ENCODE results near the gene TMEM54. TPM values are rescaled to one million over a fixed set of nuclear protein-coding genes. Genes with fewer than 3 reads are reported as not detected.

Gene TMEM54
- total RNA-seq, 1 experiment from 2014 or later: 61.5 TPM

DNA sequence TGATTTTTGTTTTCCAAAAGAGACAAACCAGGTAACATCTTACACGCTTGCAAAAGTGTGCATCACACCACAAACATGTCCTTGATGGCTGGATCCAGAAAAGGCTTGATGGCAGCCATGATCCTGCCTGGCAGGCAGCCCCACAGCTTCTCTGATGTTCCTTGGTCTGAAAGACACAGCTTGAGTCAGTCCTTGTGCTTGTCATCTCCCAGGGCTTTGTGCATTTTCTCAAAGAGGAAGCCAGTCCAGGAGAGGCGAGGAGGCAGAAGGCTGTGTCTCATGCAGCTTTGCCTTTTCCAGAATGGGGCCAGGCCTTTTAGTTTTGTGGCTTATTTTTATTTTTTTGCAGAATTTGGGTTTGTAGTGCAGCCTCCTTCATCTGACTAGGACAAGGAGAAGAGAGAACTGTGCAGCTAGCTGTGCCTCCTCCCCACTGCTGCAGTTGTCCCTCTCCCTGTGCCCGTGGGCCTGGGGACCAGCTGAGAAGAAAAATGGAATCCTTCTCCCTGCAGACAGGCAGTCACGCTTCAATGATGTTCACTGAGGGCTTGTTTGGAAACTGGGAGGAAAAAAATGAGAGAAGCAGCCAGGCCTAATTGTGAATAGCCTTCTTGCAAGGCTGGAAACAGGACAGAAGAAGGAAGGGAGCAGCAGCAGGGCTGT is 37.8 kb downstream of the TMEM54 start:
- intact Hi-C loops (cut with micrococcal nuclease; ENCODE audit: unreplicated experiment) (no loop called here), in situ Hi-C loops (cut with HindIII; ENCODE audit: low pct_unique_long_range_greater_than_20kb, low sequenced_read_pairs) (no loop called here)
- no peak overlapping the region for H3K27ac ChIP-seq (ENCODE audit: low read length)
- DNase-seq (ENCODE audit: low read depth, low spot score) (no peak), ATAC-seq (no peak)
- CTCF ChIA-PET: no interaction called here
- H3K4me1 ChIP-seq (ENCODE audit: control insufficient read depth, insufficient read depth, low read length): no peaks in the 10 kb centered on the region
- no peaks in the 10 kb centered on the region for H3K9me3 ChIP-seq (ENCODE audit: control insufficient read depth, insufficient read depth, low read depth, low read length)
- BruUV-seq (replicated peaks): no TSS peak
- no peak for TF ChIP-seq POLR2AphosphoS5 (IDR thresholded peaks at IDR 0.05; ENCODE audit: low read depth, low read length)
- TF ChIP-seq TCF7L2 (IDR thresholded peaks at IDR 0.05; ENCODE audit: low read depth, low read length): no peak
- TF ChIP-seq, protein P1, sequence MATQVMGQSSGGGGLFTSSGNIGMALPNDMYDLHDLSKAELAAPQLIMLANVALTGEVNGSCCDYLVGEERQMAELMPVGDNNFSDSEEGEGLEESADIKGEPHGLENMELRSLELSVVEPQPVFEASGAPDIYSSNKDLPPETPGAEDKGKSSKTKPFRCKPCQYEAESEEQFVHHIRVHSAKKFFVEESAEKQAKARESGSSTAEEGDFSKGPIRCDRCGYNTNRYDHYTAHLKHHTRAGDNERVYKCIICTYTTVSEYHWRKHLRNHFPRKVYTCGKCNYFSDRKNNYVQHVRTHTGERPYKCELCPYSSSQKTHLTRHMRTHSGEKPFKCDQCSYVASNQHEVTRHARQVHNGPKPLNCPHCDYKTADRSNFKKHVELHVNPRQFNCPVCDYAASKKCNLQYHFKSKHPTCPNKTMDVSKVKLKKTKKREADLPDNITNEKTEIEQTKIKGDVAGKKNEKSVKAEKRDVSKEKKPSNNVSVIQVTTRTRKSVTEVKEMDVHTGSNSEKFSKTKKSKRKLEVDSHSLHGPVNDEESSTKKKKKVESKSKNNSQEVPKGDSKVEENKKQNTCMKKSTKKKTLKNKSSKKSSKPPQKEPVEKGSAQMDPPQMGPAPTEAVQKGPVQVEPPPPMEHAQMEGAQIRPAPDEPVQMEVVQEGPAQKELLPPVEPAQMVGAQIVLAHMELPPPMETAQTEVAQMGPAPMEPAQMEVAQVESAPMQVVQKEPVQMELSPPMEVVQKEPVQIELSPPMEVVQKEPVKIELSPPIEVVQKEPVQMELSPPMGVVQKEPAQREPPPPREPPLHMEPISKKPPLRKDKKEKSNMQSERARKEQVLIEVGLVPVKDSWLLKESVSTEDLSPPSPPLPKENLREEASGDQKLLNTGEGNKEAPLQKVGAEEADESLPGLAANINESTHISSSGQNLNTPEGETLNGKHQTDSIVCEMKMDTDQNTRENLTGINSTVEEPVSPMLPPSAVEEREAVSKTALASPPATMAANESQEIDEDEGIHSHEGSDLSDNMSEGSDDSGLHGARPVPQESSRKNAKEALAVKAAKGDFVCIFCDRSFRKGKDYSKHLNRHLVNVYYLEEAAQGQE (IDR thresholded peaks at IDR 0.05; ENCODE audit: insufficient read depth in 1 of 2, low read depth in 2 of 2, low read length in 1 of 2): no peak
- TF ChIP-seq, protein P2, sequence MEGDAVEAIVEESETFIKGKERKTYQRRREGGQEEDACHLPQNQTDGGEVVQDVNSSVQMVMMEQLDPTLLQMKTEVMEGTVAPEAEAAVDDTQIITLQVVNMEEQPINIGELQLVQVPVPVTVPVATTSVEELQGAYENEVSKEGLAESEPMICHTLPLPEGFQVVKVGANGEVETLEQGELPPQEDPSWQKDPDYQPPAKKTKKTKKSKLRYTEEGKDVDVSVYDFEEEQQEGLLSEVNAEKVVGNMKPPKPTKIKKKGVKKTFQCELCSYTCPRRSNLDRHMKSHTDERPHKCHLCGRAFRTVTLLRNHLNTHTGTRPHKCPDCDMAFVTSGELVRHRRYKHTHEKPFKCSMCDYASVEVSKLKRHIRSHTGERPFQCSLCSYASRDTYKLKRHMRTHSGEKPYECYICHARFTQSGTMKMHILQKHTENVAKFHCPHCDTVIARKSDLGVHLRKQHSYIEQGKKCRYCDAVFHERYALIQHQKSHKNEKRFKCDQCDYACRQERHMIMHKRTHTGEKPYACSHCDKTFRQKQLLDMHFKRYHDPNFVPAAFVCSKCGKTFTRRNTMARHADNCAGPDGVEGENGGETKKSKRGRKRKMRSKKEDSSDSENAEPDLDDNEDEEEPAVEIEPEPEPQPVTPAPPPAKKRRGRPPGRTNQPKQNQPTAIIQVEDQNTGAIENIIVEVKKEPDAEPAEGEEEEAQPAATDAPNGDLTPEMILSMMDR (IDR thresholded peaks at IDR 0.05): no peak
- no peak for TF ChIP-seq SIN3A (IDR thresholded peaks at IDR 0.05; ENCODE audit: borderline replicate concordance, insufficient read depth, low read depth, low read length)
- H3K27me3 ChIP-seq (ENCODE audit: control insufficient read depth, insufficient read depth, low read length): no peaks in the 10 kb centered on the region
- POLR2A ChIA-PET: no interaction called here
- H3K4me3 ChIP-seq (ENCODE audit: low read depth in 2 of 2, low read length in 2 of 2): no peak overlapping the region
- H3K36me3 ChIP-seq (ENCODE audit: control insufficient read depth, insufficient read depth, low read length): peaks cover 5% of the 10 kb centered on the region

DNA sequence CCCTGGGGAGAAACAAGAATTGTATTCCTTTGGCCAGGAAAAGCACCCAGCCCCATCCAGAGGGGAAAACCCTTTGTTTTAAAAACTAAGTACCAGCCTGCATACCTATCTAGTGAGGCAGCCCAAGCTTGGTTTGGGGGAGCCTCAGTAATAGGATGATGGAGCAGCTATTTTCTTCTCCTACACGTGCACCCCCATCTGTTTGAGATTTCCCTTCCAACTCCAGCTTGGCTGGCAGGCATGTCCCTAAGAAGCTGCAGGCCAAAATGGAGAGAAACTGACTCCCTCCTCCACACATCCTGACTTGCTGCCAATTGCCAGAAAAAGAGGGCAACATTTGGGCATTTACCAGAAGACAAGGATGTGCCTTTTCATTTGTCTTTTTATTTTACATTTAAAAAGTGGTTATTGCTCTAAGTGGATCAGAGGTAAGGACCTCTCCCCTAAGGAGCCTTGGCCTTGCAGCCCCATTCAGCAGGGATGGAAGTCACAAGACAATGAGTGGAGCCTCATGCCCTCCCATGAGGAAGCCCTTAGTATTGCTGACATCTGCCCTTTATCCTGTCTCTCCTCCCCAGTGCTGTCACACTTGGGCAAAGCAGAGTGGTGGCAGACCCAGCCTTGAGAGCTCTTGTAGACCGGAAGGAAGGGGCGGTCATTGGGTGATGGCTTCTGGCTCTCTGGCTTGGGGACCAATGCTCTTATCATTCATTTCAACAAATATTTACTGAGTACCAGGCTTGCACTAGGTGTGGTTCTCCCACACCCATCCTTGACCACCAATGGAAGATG is 39.1 kb downstream of the TMEM54 start:
- H3K9me3 ChIP-seq (ENCODE audit: control insufficient read depth, insufficient read depth, low read depth, low read length): no peaks in the 10 kb centered on the region
- no peaks in the 10 kb centered on the region for H3K4me1 ChIP-seq (ENCODE audit: control insufficient read depth, insufficient read depth, low read length)
- no peak for DNase-seq (ENCODE audit: low read depth, low spot score)
- H3K4me3 ChIP-seq (ENCODE audit: low read depth in 2 of 2, low read length in 2 of 2): no peak overlapping the region
- no peak for TF ChIP-seq TCF7L2 (IDR thresholded peaks at IDR 0.05; ENCODE audit: low read depth, low read length)
- TF ChIP-seq, protein P1 (IDR thresholded peaks at IDR 0.05; ENCODE audit: insufficient read depth in 1 of 2, low read depth in 2 of 2, low read length in 1 of 2): no peak
- TF ChIP-seq SIN3A (IDR thresholded peaks at IDR 0.05; ENCODE audit: borderline replicate concordance, insufficient read depth, low read depth, low read length): no peak
- TF ChIP-seq, protein P2 (IDR thresholded peaks at IDR 0.05): no peak
- TF ChIP-seq POLR2AphosphoS5 (IDR thresholded peaks at IDR 0.05; ENCODE audit: low read depth, low read length): no peak
- H3K27me3 ChIP-seq (ENCODE audit: control insufficient read depth, insufficient read depth, low read length): no peaks in the 10 kb centered on the region
- H3K27ac ChIP-seq (ENCODE audit: low read length): no peak overlapping the region
- ChIA-PET POLR2A (no interaction called here), CTCF (interaction anchor here (0.7 to 1.6 kb wide), 3 partner anchors 9 to 1985 kb away, joined by 3 to 4 read pairs (median 3); no protein-coding TSS in a partner anchor)
- no peak for ATAC-seq
- BruUV-seq (replicated peaks): no TSS peak
- peaks cover 8% of the 10 kb centered on the region for H3K36me3 ChIP-seq (ENCODE audit: control insufficient read depth, insufficient read depth, low read length)
- in situ Hi-C loops (cut with HindIII; ENCODE audit: low pct_unique_long_range_greater_than_20kb, low sequenced_read_pairs) (no loop called here), intact Hi-C loops (cut with micrococcal nuclease; ENCODE audit: unreplicated experiment) (no loop called here)

All from Panc1 (cell line).